ENCODE results near the gene TULP4.

The TULP4 gene

GRCh38 chr6:158408013-158408412 is 95.7 kb downstream of the TULP4 start:
- TF ChIP-seq YY1 (IDR thresholded peaks at IDR 0.05; ENCODE audit: insufficient read depth, insufficient read length) = no peak
- Histone ChIP-seq H3K36me3 (ENCODE audit: insufficient read depth, insufficient read length, low read length) (peaks cover 2% of the 10 kb centered on the region), H3K27me3 (ENCODE audit: insufficient read depth, insufficient read length) (no peaks in the 10 kb centered on the region), H3K4me3 (ENCODE audit: insufficient read length, low read depth) (no peak overlapping the region), H3K9me3 (ENCODE audit: insufficient read depth, low read length) (peaks cover 6% of the 10 kb centered on the region), H3K9ac (ENCODE audit: insufficient read length, low read depth) (no peak overlapping the region), H3K4me1 (ENCODE audit: insufficient read depth, insufficient read length) (no peaks in the 10 kb centered on the region)
- DNase-seq (ENCODE audit: low read depth, low spot score) = no peak

- DNase-seq (ENCODE audit: low read depth, low spot score) = no peak
- Histone ChIP-seq H3K27me3 (ENCODE audit: insufficient read depth, insufficient read length) (no peaks in the 10 kb centered on the region), H3K36me3 (ENCODE audit: insufficient read depth, insufficient read length, low read length) (peaks cover 7% of the 10 kb centered on the region), H3K9ac (ENCODE audit: insufficient read length, low read depth) (no peak overlapping the region), H3K4me3 (ENCODE audit: insufficient read length, low read depth) (no peak overlapping the region), H3K4me1 (ENCODE audit: insufficient read depth, insufficient read length) (no peaks in the 10 kb centered on the region), H3K9me3 (ENCODE audit: insufficient read depth, low read length) (peaks cover 6% of the 10 kb centered on the region)
- TF ChIP-seq YY1 (IDR thresholded peaks at IDR 0.05; ENCODE audit: insufficient read depth, insufficient read length) (no peak), ZNF274 (IDR thresholded peaks at IDR 0.05; ENCODE audit: low read depth, low read length) (no peak), SUZ12 (IDR thresholded peaks at IDR 0.05; ENCODE audit: extremely low read depth, insufficient read depth, insufficient read length) (no peak)
These were observed 96.4 kb downstream of the TULP4 start for GRCh38 chr6:158408552-158409130.

GRCh38 chr6:158409451-158409850 is 97.2 kb downstream of the TULP4 start:
- no peaks in the 10 kb centered on the region for H3K27me3 ChIP-seq (ENCODE audit: insufficient read depth, insufficient read length)
- no peak overlapping the region for H3K9ac ChIP-seq (ENCODE audit: insufficient read length, low read depth)
- H3K9me3 ChIP-seq (ENCODE audit: insufficient read depth, low read length) = peaks cover 6% of the 10 kb centered on the region
- H3K4me3 ChIP-seq (ENCODE audit: insufficient read length, low read depth) = no peak overlapping the region
- TF ChIP-seq YY1 (IDR thresholded peaks at IDR 0.05; ENCODE audit: insufficient read depth, insufficient read length) = no peak
- TF ChIP-seq ZNF274 (IDR thresholded peaks at IDR 0.05; ENCODE audit: low read depth, low read length) = no peak
- no peak for TF ChIP-seq SUZ12 (IDR thresholded peaks at IDR 0.05; ENCODE audit: extremely low read depth, insufficient read depth, insufficient read length)
- peaks cover 15% of the 10 kb centered on the region for H3K36me3 ChIP-seq (ENCODE audit: insufficient read depth, insufficient read length, low read length)
- no peak for DNase-seq (ENCODE audit: low read depth, low spot score)
- H3K4me1 ChIP-seq (ENCODE audit: insufficient read depth, insufficient read length) = no peaks in the 10 kb centered on the region

DNA sequence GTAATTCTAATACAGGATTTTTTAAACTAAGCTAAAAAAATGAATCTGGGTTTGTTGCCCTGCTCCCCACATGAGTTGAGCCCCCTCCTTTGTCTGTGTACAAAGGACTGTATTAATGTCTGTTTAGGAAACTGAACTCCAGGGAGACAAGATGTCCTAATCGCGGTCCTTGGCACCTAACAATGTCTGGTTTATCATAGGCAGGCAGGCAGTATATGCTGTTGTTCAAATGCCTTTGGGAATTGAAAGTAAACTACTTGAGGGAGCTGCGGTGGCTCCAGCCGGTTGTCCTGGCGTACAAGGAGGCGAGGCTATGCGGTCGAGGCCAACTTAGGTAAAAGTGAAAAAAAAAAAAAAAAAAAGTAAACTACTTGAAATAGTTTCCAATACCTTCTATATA is 98.5 kb downstream of the TULP4 start:
- DNase-seq (ENCODE audit: low read depth, low spot score) = no peak
- Histone ChIP-seq H3K9me3 (ENCODE audit: insufficient read depth, low read length) (peaks cover 5% of the 10 kb centered on the region), H3K4me1 (ENCODE audit: insufficient read depth, insufficient read length) (no peaks in the 10 kb centered on the region), H3K27me3 (ENCODE audit: insufficient read depth, insufficient read length) (no peaks in the 10 kb centered on the region), H3K4me3 (ENCODE audit: insufficient read length, low read depth) (no peak overlapping the region), H3K9ac (ENCODE audit: insufficient read length, low read depth) (no peak overlapping the region), H3K36me3 (ENCODE audit: insufficient read depth, insufficient read length, low read length) (peaks cover 15% of the 10 kb centered on the region)
- TF ChIP-seq ZNF274 (IDR thresholded peaks at IDR 0.05; ENCODE audit: low read depth, low read length) = no peak
- TF ChIP-seq YY1 (IDR thresholded peaks at IDR 0.05; ENCODE audit: insufficient read depth, insufficient read length) = no peak
- no peak for TF ChIP-seq SUZ12 (IDR thresholded peaks at IDR 0.05; ENCODE audit: extremely low read depth, insufficient read depth, insufficient read length)

GRCh38 chr6:158411998-158412397 is 99.7 kb downstream of the TULP4 start:
- Histone ChIP-seq H3K9ac (ENCODE audit: insufficient read length, low read depth) (no peak overlapping the region), H3K36me3 (ENCODE audit: insufficient read depth, insufficient read length, low read length) (peaks cover 18% of the 10 kb centered on the region), H3K4me3 (ENCODE audit: insufficient read length, low read depth) (no peak overlapping the region), H3K27me3 (ENCODE audit: insufficient read depth, insufficient read length) (no peaks in the 10 kb centered on the region), H3K4me1 (ENCODE audit: insufficient read depth, insufficient read length) (peaks cover 2% of the 10 kb centered on the region), H3K9me3 (ENCODE audit: insufficient read depth, low read length) (no peaks in the 10 kb centered on the region; the same call in 1 of the 2 replicates)
- DNase-seq (ENCODE audit: low read depth, low spot score) = no peak
- no peak for TF ChIP-seq ZNF274 (IDR thresholded peaks at IDR 0.05; ENCODE audit: low read depth, low read length)
- no peak for TF ChIP-seq YY1 (IDR thresholded peaks at IDR 0.05; ENCODE audit: insufficient read depth, insufficient read length)
- TF ChIP-seq SUZ12 (IDR thresholded peaks at IDR 0.05; ENCODE audit: extremely low read depth, insufficient read depth, insufficient read length) = no peak

DNA sequence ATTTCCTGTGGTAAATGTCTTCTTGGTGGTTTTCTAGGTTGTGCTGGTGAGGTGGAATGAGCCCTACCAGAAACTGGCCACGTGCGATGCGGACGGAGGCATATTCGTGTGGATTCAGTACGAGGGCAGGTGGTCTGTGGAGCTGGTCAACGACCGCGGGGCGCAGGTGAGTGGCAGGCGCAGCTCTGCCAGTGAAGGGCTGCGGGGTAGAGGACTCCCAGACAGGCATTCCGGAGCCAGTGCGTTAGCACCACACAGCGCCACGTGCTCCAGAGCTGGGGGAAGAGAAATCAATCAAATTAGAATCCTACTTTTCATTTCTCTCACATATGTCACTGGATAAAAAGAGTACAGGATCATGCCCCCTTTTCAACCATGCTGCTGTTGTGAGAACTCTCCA is 100.8 kb downstream of the TULP4 start:
- H3K27me3 ChIP-seq (ENCODE audit: insufficient read depth, insufficient read length) = no peaks in the 10 kb centered on the region

GRCh38 chr6:158413814-158414565 is 101.7 kb downstream of the TULP4 start:
- H3K36me3 ChIP-seq (ENCODE audit: insufficient read depth, insufficient read length, low read length) = peaks cover 19% of the 10 kb centered on the region
- no peak for DNase-seq (ENCODE audit: low read depth, low spot score)
- H3K4me3 ChIP-seq (ENCODE audit: insufficient read length, low read depth) = no peak overlapping the region
- H3K27me3 ChIP-seq (ENCODE audit: insufficient read depth, insufficient read length) = no peaks in the 10 kb centered on the region
- H3K9me3 ChIP-seq (ENCODE audit: insufficient read depth, low read length) = no peaks in the 10 kb centered on the region
- TF ChIP-seq YY1 (IDR thresholded peaks at IDR 0.05; ENCODE audit: insufficient read depth, insufficient read length) (no peak), SUZ12 (IDR thresholded peaks at IDR 0.05; ENCODE audit: extremely low read depth, insufficient read depth, insufficient read length) (no peak), ZNF274 (IDR thresholded peaks at IDR 0.05; ENCODE audit: low read depth, low read length) (no peak)
- H3K9ac ChIP-seq (ENCODE audit: insufficient read length, low read depth) = no peak overlapping the region
- H3K4me1 ChIP-seq (ENCODE audit: insufficient read depth, insufficient read length) = peaks cover 2% of the 10 kb centered on the region

More for the DNA sequence above, 100.8 kb downstream of the TULP4 start:
- DNase-seq (ENCODE audit: low read depth, low spot score) = no peak
- Histone ChIP-seq H3K4me3 (ENCODE audit: insufficient read length, low read depth) (no peak overlapping the region), H3K9me3 (ENCODE audit: insufficient read depth, low read length) (no peaks in the 10 kb centered on the region), H3K4me1 (ENCODE audit: insufficient read depth, insufficient read length) (peaks cover 2% of the 10 kb centered on the region), H3K9ac (ENCODE audit: insufficient read length, low read depth) (no peak overlapping the region), H3K36me3 (ENCODE audit: insufficient read depth, insufficient read length, low read length) (peaks cover 19% of the 10 kb centered on the region)
- no peak for TF ChIP-seq SUZ12 (IDR thresholded peaks at IDR 0.05; ENCODE audit: extremely low read depth, insufficient read depth, insufficient read length)
- TF ChIP-seq ZNF274 (IDR thresholded peaks at IDR 0.05; ENCODE audit: low read depth, low read length) = no peak
- no peak for TF ChIP-seq YY1 (IDR thresholded peaks at IDR 0.05; ENCODE audit: insufficient read depth, insufficient read length)

Measured in NT2/D1 (cell line).